HG03280 (cell line): Measurements from ENCODE around the gene METAP2.

ENCODE experiments used
- ATAC-seq: cut with Tn5 transposase; IDR thresholded peaks from one replicate; pipeline ENCODE4 v1.9.1; 2021; ENCODE audit warnings: mild to moderate bottlenecking, moderate library complexity; ENCODE audit not compliant: unreplicated experiment

METAP2 gene

GRCh38 chr12:95509300-95509699, 35.3 kb downstream of the METAP2 start:
- no peak for ATAC-seq

DNA sequence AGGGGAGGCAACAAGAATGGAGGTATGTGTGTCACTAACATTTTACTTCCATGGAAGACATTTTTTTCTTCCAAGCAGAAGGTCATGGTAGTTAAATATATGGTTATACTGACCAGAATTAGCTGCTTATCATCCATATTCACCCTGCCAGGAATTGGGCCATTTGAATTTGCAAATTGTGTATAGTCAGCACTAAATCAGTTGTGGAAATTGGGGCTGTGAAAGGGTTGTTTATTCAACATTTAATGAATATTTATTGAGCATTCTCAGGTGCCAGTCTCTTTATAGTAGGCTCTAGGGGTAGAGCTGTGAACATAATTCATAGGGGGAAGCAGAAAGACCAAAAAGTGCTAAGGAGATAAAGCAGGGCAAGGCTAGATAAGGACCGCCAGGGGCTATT, 38.0 kb downstream of the METAP2 start:
- ATAC-seq = no peak

DNA sequence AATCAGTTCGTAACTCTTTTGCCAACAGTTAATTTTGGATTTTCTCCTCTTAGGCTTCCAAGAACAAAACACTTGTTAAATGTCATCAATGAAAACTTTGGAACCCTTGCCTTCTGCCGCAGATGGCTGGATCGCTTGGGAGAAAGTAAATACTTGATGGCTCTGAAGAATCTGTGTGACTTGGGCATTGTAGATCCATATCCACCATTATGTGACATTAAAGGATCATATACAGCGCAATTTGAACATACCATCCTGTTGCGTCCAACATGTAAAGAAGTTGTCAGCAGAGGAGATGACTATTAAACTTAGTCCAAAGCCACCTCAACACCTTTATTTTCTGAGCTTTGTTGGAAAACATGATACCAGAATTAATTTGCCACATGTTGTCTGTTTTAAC, 39.6 kb downstream of the METAP2 start:
- ATAC-seq = no peak

DNA sequence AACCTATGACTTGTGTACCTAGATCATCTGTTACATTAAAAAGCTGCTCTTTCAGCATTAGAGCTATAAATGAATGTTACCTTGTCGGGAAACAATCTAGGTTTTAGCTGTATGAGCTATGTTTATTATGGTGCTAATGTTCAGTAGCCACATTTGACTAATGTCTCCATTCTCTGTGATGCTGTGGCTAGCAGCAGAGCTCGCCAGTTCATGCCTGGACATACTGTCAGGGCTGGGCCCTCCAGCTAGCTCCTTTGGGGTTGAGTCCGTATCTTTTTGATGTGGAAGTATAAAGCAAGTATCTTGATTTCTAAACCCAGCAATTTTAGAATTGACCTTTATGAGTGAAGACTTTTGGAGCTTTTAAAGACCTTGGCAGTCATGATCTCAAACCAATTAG, 41.2 kb downstream of the METAP2 start:
- no peak for ATAC-seq

DNA sequence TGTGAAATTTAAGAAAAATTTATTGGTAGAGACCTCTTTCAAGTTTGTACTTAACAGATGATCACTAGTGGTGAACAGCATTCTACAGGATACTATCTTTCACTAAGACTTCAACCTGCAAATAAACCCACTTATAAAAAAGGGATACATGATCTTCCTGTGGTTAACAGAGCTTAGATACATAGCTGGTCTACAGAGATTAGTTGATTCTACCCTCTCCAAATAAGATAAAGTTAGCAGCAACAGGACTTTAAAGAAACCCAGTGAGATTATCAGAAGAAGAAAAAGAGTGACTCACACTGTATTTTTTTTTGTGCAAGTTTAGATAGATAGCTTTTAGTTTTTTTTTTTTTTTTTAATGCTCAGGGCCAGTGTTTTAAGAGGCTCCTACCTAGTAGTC, 42.8 kb downstream of the METAP2 start:
- ATAC-seq = no peak

- ATAC-seq = no peak
Observed at GRCh38 chr12:95517246-95517645, 43.3 kb downstream of the METAP2 start.

DNA sequence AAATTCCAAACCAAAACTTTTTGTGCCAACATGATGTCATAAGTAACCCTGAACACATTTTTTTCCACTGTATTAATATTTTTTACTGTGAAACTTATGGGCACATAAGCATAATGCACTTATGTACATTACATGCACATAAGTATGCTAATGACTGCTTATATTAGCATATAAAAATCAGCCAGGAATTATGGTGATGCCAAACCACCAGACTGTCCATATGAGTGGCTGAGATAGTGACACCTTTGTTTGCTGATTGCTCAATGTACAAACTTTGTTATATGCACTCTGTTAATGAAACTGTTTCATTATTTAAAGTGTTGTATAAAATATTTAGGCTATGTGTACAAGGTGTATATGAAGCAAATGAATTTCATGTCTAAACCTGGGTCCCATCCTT, 45.0 kb downstream of the METAP2 start:
- no peak for ATAC-seq

DNA sequence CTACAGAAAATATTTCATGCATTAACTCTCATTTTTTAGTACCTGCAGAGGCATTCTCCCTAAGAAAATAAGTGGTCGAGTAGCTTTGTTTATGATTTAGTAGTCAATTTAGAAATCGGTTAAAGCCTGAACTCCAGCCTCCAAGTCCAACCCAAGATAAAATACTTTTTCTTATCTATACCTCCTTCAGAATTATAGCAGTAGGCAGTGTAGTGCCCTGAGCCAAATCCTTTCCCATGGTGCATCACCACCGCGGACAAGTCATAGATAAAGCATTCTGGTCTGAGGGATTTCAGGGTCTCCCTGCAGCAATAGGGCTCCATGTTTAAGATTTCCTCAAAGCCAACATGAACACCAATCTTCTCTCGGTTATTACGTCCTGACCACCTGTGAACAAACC, 46.9 kb downstream of the METAP2 start:
- no peak for ATAC-seq

- ATAC-seq = no peak
Observed at GRCh38 chr12:95522692-95523091, 48.7 kb downstream of the METAP2 start.

GRCh38 chr12:95528431-95528830, 54.5 kb downstream of the METAP2 start:
- ATAC-seq = no peak

GRCh38 chr12:95529693-95530225, 55.8 kb downstream of the METAP2 start:
- no peak for ATAC-seq

- ATAC-seq = no peak
Observed at GRCh38 chr12:95532851-95533250, 58.9 kb downstream of the METAP2 start.

DNA sequence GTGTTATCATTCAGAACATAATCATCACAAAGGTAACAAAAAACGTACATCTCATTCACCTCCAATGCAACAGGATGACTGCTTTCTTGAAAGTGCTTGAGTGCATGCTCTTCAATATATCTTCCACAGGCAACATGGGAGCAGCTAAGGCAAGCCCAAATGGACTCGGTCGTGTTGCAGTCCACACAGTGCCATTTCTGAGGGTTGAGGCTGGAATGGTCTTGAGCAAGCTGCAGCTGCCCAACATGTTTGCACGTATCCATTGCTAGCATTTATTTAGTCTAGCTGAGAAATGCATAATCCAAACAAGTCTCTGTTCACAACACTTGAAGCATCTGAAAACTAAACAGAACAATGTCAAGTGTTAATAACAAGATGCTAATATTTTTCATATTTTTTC, 60.0 kb downstream of the METAP2 start:
- ATAC-seq = no peak

- ATAC-seq = no peak
Observed at GRCh38 chr12:95538006-95538405, 64.1 kb downstream of the METAP2 start.

- ATAC-seq = no peak
Observed at GRCh38 chr12:95538656-95539055, 64.7 kb downstream of the METAP2 start.

DNA sequence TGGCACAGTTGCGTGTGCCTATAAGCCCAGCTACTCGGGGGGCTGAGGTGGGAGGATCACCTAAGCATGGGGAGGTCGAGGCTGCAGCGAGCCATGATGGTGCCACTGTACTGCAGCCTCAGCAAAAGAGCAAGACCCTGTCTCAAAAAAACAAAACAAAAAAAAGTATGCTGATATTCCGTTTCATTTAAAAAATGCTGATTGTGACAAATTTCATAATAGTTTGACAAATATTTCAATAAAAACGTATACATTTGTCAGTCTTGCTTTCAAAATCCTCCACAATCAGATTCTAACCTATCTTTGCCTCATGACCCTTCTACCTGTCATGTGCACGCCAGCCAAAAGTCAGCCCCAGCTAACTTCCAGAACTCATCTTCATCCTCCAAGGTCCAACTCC, 67.5 kb downstream of the METAP2 start:
- ATAC-seq = no peak

DNA sequence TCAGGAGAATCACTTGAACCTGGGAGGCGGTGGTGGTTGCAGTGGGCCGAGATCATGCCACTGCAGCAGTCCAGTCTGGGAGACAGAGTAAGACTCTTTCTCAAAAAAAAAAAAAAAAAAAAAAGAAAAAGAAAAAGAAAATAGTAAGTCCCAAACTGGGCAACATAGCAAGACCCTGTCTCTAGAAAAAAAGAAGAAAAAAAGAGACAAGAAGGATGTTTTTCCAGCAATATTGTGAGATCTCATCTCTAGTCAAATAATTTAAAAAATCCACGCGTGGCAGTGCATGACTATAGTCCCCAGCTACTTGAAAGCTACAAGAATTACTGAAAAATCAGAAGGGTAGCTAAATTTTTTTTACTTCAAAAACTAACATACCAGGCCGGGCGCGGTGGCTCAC, 69.4 kb downstream of the METAP2 start:
- ATAC-seq = no peak

GRCh38 chr12:95544756-95545155, 70.8 kb downstream of the METAP2 start:
- no peak for ATAC-seq

DNA sequence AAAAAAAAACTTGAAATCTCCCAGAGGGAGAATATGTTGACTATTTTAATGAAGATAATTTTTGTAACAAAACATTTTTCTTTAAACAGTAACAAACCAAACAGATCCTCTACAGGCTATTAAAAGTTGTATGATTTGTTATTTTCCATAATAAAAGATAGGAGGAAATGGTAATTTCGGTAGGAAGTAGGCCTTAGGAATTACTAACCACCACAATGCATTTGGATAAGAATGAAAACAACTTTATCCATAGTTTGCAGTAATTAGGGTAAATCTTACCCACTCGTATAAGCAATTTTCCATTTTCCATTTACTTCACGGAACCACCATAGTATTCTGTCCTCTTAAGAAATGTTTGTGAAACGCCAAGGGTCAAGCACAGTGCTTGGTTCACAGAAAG, 71.4 kb downstream of the METAP2 start:
- no peak for ATAC-seq

GRCh38 chr12:95545731-95546490, 72.0 kb downstream of the METAP2 start:
- no peak for ATAC-seq

GRCh38 chr12:95546491-95546813, 72.5 kb downstream of the METAP2 start:
- ATAC-seq = no peak

DNA sequence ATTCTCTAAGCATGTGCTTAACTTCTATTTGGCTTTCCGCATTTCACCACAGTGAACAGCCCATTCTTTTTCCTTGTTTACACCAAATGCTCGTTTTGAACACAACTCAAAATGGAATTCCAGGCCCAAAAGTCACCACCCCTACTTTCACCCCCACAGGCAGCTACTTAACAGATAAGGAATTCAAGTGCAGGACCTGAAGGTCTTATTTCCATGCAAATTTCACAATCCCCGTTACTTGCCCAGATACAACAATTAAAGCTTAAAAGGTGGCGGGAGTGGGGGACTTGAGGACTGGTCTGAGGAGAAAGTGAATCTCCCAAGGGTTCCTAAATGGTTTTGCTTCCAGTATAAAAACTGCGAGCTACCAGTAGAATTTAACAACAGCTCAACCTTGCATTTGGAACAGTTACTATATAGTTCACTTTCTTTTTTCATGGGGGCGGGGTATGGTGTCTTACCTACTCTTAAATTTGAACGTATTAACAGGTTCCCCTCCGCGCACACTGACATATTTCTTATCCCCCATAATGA, 73.6 kb downstream of the METAP2 start:
- ATAC-seq = no peak

DNA sequence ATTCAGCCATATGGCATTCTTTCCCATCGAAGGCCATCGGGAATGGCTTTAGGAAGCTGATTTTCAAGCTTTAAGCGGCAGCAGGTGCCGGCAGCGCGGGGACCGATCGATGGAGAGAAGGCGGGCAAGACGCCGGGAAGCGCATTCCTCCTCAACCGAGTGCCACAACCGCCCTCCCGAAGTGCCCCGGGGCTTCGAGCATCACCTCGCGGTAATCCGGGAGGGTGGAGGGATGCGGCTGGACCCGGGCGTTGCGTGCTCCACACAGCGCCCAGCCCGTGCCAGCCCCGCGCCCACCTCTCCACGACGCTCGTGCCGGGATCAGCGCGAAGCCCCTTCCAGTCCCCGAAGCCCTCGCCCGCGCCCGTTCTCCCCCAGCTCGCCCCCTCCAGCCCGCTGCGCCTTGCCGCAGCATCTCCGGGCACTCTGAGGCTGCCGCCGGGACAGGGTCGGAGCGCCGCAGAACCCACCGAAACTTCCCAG, 74.1 kb downstream of the METAP2 start:
- no peak for ATAC-seq
